ENCODE measurements around the gene ERC2.

Gene ERC2

GRCh38 chr3:55484191-55484689 lies 984.0 kb downstream of the ERC2 start:
- Histone ChIP-seq H3K4me2 (ENCODE audit: low read length) (peak overlapping the region; percentile 45; the same call in 1 of the 2 replicates), H4K20me1 (ENCODE audit: insufficient read depth, low read length) (no peaks in the 10 kb centered on the region), H3K79me2 (ENCODE audit: insufficient read depth, low read length) (no peaks in the 10 kb centered on the region), H3K36me3 (ENCODE audit: insufficient read depth, low read length) (peaks cover 4% of the 10 kb centered on the region), H3F3A (ENCODE audit: insufficient read depth, low read length) (no peaks in the 10 kb centered on the region), H2AFZ (ENCODE audit: low read length) (no peak overlapping the region), H3K27ac (ENCODE audit: low read depth, low read length, poor library complexity, severe bottlenecking) (no peak overlapping the region), H3K4me1 (ENCODE audit: insufficient read depth, low read length, severe bottlenecking) (peaks cover 29% of the 10 kb centered on the region), H3K9ac (ENCODE audit: low read length) (peak overlapping the region; percentile 38; the same call in 1 of the 2 replicates), H3K4me3 (ENCODE audit: low read depth, low read length, poor library complexity, severe bottlenecking) (peak overlapping the region; percentile 55), H3K9me3 (ENCODE audit: low read length) (no peaks in the 10 kb centered on the region), H3K9me2 (ENCODE audit: low read depth, low read length) (no peaks in the 10 kb centered on the region), H3K27me3 (ENCODE audit: insufficient read depth, low read length) (no peaks in the 10 kb centered on the region)
- TF ChIP-seq CTCF (IDR thresholded peaks at IDR 0.05; ENCODE audit: low read length) = no peak
- TF ChIP-seq EZH2 (IDR thresholded peaks at IDR 0.05; ENCODE audit: borderline replicate concordance, low read length) = no peak

GRCh38 chr3:55483196-55484095 lies 984.8 kb downstream of the ERC2 start:
- Histone ChIP-seq H3K4me3 (ENCODE audit: low read depth, low read length, poor library complexity, severe bottlenecking) (peak overlapping the region; percentile 55), H3K36me3 (ENCODE audit: insufficient read depth, low read length) (peaks cover 11% of the 10 kb centered on the region), H3K79me2 (ENCODE audit: insufficient read depth, low read length) (no peaks in the 10 kb centered on the region), H3K9me3 (ENCODE audit: low read length) (no peaks in the 10 kb centered on the region), H3K9me2 (ENCODE audit: low read depth, low read length) (no peaks in the 10 kb centered on the region), H3K9ac (ENCODE audit: low read length) (no peak overlapping the region), H3K4me1 (ENCODE audit: insufficient read depth, low read length, severe bottlenecking) (peaks cover 22% of the 10 kb centered on the region), H4K20me1 (ENCODE audit: insufficient read depth, low read length) (no peaks in the 10 kb centered on the region), H3F3A (ENCODE audit: insufficient read depth, low read length) (no peaks in the 10 kb centered on the region), H3K27me3 (ENCODE audit: insufficient read depth, low read length) (no peaks in the 10 kb centered on the region), H2AFZ (ENCODE audit: low read length) (no peak overlapping the region), H3K27ac (ENCODE audit: low read depth, low read length, poor library complexity, severe bottlenecking) (no peak overlapping the region), H3K4me2 (ENCODE audit: low read length) (peak overlapping the region; percentile 45; the same call in 1 of the 2 replicates)
- TF ChIP-seq EZH2 (IDR thresholded peaks at IDR 0.05; ENCODE audit: borderline replicate concordance, low read length) (no peak), CTCF (IDR thresholded peaks at IDR 0.05; ENCODE audit: low read length) (no peak)

- Histone ChIP-seq H3K79me2 (ENCODE audit: insufficient read depth, low read length) (no peaks in the 10 kb centered on the region), H3K27ac (ENCODE audit: low read depth, low read length, poor library complexity, severe bottlenecking) (no peak overlapping the region), H3K4me1 (ENCODE audit: insufficient read depth, low read length, severe bottlenecking) (peaks cover 22% of the 10 kb centered on the region), H2AFZ (ENCODE audit: low read length) (no peak overlapping the region), H3K9ac (ENCODE audit: low read length) (no peak overlapping the region; the same call in 1 of the 2 replicates), H4K20me1 (ENCODE audit: insufficient read depth, low read length) (no peaks in the 10 kb centered on the region), H3K4me3 (ENCODE audit: low read depth, low read length, poor library complexity, severe bottlenecking) (peak overlapping the region; percentile 33), H3K27me3 (ENCODE audit: insufficient read depth, low read length) (no peaks in the 10 kb centered on the region), H3K9me2 (ENCODE audit: low read depth, low read length) (no peaks in the 10 kb centered on the region), H3K4me2 (ENCODE audit: low read length) (peak overlapping the region; percentile 45; the same call in 1 of the 2 replicates), H3F3A (ENCODE audit: insufficient read depth, low read length) (no peaks in the 10 kb centered on the region), H3K9me3 (ENCODE audit: low read length) (no peaks in the 10 kb centered on the region), H3K36me3 (ENCODE audit: insufficient read depth, low read length) (peaks cover 11% of the 10 kb centered on the region)
- TF ChIP-seq EZH2 (IDR thresholded peaks at IDR 0.05; ENCODE audit: borderline replicate concordance, low read length) = no peak
- TF ChIP-seq CTCF (IDR thresholded peaks at IDR 0.05; ENCODE audit: low read length) = no peak
Measured at GRCh38 chr3:55482496-55483195, 985.6 kb downstream of the ERC2 start.
